ENCODE results near the gene RREB1. TPM values are rescaled to one million over a fixed set of nuclear protein-coding genes. Genes with fewer than 3 reads are reported as not detected.

Gene RREB1
- total RNA-seq, 1 experiment from 2014 or later = 35.8 TPM

DNA sequence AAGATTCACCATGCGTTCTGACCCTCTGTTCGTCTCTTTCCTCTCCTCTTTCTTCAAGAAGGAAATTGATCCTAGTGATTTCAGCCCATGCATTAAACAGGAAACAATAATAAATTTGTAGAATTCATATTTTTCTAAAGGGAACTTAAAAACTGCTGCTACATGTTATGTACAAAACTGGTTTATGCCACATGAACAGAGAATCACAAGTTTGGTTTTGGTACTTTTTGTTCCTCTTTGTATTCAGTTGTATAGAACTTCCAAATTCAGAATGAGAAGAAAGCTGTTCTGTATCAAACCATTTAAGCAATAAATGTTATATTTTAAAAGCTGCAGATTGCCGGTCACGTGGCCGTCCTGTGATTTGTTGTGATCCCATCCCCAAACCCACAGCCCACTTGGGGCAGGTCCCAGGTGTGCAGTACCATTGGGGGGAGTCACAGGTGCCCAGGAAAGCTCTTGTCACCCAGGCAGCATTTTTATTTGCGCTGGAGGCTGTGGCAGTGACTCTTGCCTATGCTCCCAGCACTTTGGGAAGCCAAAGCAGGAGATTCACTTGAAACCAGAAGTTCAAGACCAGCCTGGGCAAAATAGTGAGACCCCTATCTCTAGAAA is 144.0 kb downstream of the RREB1 start:
- Histone ChIP-seq H4K20me1 (ENCODE audit: control insufficient read depth, insufficient read depth, insufficient read length) (no peaks in the 10 kb centered on the region), H2AK5ac (ENCODE audit: insufficient read length, low read length) (no peak overlapping the region), H2BK12ac (ENCODE audit: insufficient read length, low read depth, low read length) (no peak overlapping the region), H2BK120ac (ENCODE audit: low read depth, low read length, poor library complexity, severe bottlenecking) (no peak overlapping the region), H4K8ac (replicated peaks; ENCODE audit: insufficient read length, low read depth, low read length) (no peak overlapping the region), H3K14ac (ENCODE audit: insufficient read depth, low read length) (no peak overlapping the region), H3K27me3 (ENCODE audit: insufficient read depth, low read length) (no peaks in the 10 kb centered on the region; the same call in 1 of the 2 replicates), H4K91ac (ENCODE audit: insufficient read length, low read depth, low read length) (no peak overlapping the region), H2BK20ac (ENCODE audit: low read depth, low read length, poor library complexity, severe bottlenecking) (no peak overlapping the region), H3K79me1 (ENCODE audit: insufficient read depth, low read depth, low read length, poor library complexity, severe bottlenecking) (no peaks in the 10 kb centered on the region), H3K23me2 (ENCODE audit: insufficient read length, low read depth, low read length, poor library complexity, severe bottlenecking) (no peaks in the 10 kb centered on the region), H3K27ac (ENCODE audit: insufficient read length, low read depth, low read length) (no peak overlapping the region), H3K56ac (ENCODE audit: insufficient read length, low read depth, low read length) (no peak overlapping the region), H3K9me3 (ENCODE audit: control insufficient read depth, low read depth, low read length) (no peaks in the 10 kb centered on the region), H3K4ac (ENCODE audit: low read depth, low read length) (no peak overlapping the region), H3K9ac (ENCODE audit: extremely low read depth, insufficient read length, low read length) (no peak overlapping the region), H3T11ph (ENCODE audit: low read length) (no peak overlapping the region), H2BK5ac (ENCODE audit: insufficient read length, low read length) (no peak overlapping the region), H3K4me1 (ENCODE audit: insufficient read depth, low read length) (no peaks in the 10 kb centered on the region), H2BK15ac (ENCODE audit: low read depth, low read length) (no peak overlapping the region), H4K5ac (ENCODE audit: insufficient read length, low read depth, low read length) (no peak overlapping the region), H3K79me2 (ENCODE audit: insufficient read depth, low read length) (no peaks in the 10 kb centered on the region), H2AFZ (ENCODE audit: low read length) (no peak overlapping the region), H3K23ac (ENCODE audit: insufficient read length, low read depth, low read length) (no peak overlapping the region), H3K18ac (ENCODE audit: insufficient read length, low read depth, low read length) (no peak overlapping the region), H3K4me2 (ENCODE audit: insufficient read depth, insufficient read length, low read length) (no peak overlapping the region)
- Mint-ChIP-seq H3K4me1 (no peaks in the 10 kb centered on the region), H3K9me3 (peaks cover 14 to 16% of the 10 kb centered on the region in 2 experiments), H3K27ac (no peak overlapping the region), H3K4me3 (no peak overlapping the region), H3K36me3 (ENCODE audit: insufficient read depth in 1 of 3, low read depth in 3 of 3) (peaks cover 9 to 28% (median 25%) of the 10 kb centered on the region in 3 experiments; a peak in 6 of 7 replicates), H3K27me3 (ENCODE audit: low read depth) (peaks cover 5% of the 10 kb centered on the region)
- no CpG with 5 or more reads among the region's 6 CpGs for WGBS (ENCODE audit: extremely low coverage, insufficient read length, low lambda C conversion rate)
- TF ChIP-seq, protein P1, sequence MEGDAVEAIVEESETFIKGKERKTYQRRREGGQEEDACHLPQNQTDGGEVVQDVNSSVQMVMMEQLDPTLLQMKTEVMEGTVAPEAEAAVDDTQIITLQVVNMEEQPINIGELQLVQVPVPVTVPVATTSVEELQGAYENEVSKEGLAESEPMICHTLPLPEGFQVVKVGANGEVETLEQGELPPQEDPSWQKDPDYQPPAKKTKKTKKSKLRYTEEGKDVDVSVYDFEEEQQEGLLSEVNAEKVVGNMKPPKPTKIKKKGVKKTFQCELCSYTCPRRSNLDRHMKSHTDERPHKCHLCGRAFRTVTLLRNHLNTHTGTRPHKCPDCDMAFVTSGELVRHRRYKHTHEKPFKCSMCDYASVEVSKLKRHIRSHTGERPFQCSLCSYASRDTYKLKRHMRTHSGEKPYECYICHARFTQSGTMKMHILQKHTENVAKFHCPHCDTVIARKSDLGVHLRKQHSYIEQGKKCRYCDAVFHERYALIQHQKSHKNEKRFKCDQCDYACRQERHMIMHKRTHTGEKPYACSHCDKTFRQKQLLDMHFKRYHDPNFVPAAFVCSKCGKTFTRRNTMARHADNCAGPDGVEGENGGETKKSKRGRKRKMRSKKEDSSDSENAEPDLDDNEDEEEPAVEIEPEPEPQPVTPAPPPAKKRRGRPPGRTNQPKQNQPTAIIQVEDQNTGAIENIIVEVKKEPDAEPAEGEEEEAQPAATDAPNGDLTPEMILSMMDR (conservative IDR thresholded peaks at IDR 0.05) = no peak
- DNase-seq = no peak

Data from H9 (cell line).